H1 (cell line): ENCODE measurements around the gene IRF2BP2. TPM values are rescaled to one million over a fixed set of nuclear protein-coding genes. Genes with fewer than 3 reads are reported as not detected.

Experiments
- CTCF ChIA-PET: fragments of 300-600 bp; sonication (Branson Sonifier 250); formaldehyde crosslinking; loops from one replicate; lab custom pipeline; 2021; ENCODE audit not compliant: partially characterized antibody; lab: Charles Lee
- POLR2A ChIA-PET: fragments of 300-600 bp; sonication (Branson Sonifier 250); formaldehyde crosslinking; loops from one replicate; lab custom pipeline; 2021; ENCODE audit warnings: inconsistent platforms; ENCODE audit not compliant: partially characterized antibody; lab: Charles Lee
- DNase-seq, 2 experiments: peaks; one replicate each; pipeline versions ENCODE4 v3.0.0 to v3.0.0-alpha.2; 2010 to 2022; ENCODE audit warnings: low spot score in 2 of 2, low read depth in 1 of 2, mixed read lengths in 1 of 2
- FAIRE-seq: peaks from 2 replicates; lab custom pipeline; 2011; peaks lifted over from hg19 to GRCh38; lab: Jason Lieb, UNC
- H2AFZ ChIP-seq: 2 replicates; pipeline ENCODE4 v1.8.1; 2012; ENCODE audit warnings: low read length, inconsistent platforms
- H2AK5ac ChIP-seq: 2 replicates; pipeline ENCODE4 v1.6.1; 2013; ENCODE audit warnings: low read depth, low read length
- H2BK120ac ChIP-seq: replicated peaks from 2 replicates; pipeline ENCODE3; 2013; ENCODE audit warnings: low read depth, low read length, inconsistent platforms
- H2BK12ac ChIP-seq: 2 replicates; pipeline ENCODE4 v1.6.1; 2013; ENCODE audit warnings: low read depth, low read length
- H2BK15ac ChIP-seq: 2 replicates; pipeline ENCODE4 v1.6.1; 2013; ENCODE audit warnings: low read length
- H2BK20ac ChIP-seq: 2 replicates; pipeline ENCODE4 v1.6.1; 2013; ENCODE audit warnings: low read length
- H2BK5ac ChIP-seq: 2 replicates; pipeline ENCODE4 v1.6.1; 2013; ENCODE audit warnings: low read depth, low read length
- H3K14ac ChIP-seq: 2 replicates; pipeline ENCODE4 v1.6.1; 2013; ENCODE audit warnings: inconsistent platforms; ENCODE audit not compliant: insufficient read length
- H3K18ac ChIP-seq: 2 replicates; pipeline ENCODE4 v1.6.1; 2013; ENCODE audit warnings: low read length; ENCODE audit errors: extremely low read depth
- H3K23ac ChIP-seq: 2 replicates; pipeline ENCODE4 v1.6.1; 2013; ENCODE audit warnings: inconsistent platforms; ENCODE audit not compliant: insufficient read length
- H3K23me2 ChIP-seq: 2 replicates; pipeline ENCODE4 v1.6.1; 2013; ENCODE audit warnings: low read depth, low read length
- H3K27ac ChIP-seq: 2 replicates; pipeline ENCODE4 v1.6.1; 2011; ENCODE audit warnings: low read depth, low read length, inconsistent platforms
- H3K27me3 ChIP-seq, 4 experiments: replicated peaks in 1 of 4; 1 replicate in 1 of 4; 2 replicates in 3 of 4; pipeline versions ENCODE4 v1.6.1 to v1.8.1; 2011 to 2013; ENCODE audit warnings: low read length in 3 of 4, mild to moderate bottlenecking in 3 of 4, inconsistent platforms in 2 of 4, mixed read lengths in 2 of 4, moderate library complexity in 1 of 4; ENCODE audit not compliant: control insufficient read depth in 3 of 4, insufficient read depth in 3 of 4; ENCODE audit errors: extremely low read depth in 1 of 4
- H3K36me3 ChIP-seq, 4 experiments: 2 replicates each; pipeline versions ENCODE4 v1.6.1 to v1.8.1; 2011 to 2013; ENCODE audit warnings: mild to moderate bottlenecking in 4 of 4, low read length in 3 of 4, moderate library complexity in 2 of 4, control low read depth in 1 of 4, inconsistent platforms in 1 of 4; ENCODE audit not compliant: insufficient read depth in 4 of 4, control insufficient read depth in 2 of 4
- H3K4ac ChIP-seq: replicated peaks from 2 replicates; pipeline ENCODE3; 2013; ENCODE audit warnings: low read length, low read depth, mixed read lengths, inconsistent platforms; ENCODE audit not compliant: insufficient read length
- H3K4me1 ChIP-seq, 4 experiments: replicated peaks in 1 of 4; 1 replicate in 1 of 4; 2 replicates in 3 of 4; pipeline versions ENCODE4 v1.6.1 to v1.8.1; 2011 to 2013; ENCODE audit warnings: low read length in 3 of 4, inconsistent platforms in 2 of 4, mixed read lengths in 1 of 4; ENCODE audit not compliant: insufficient read depth in 4 of 4, control insufficient read depth in 3 of 4
- H3K4me2 ChIP-seq, 2 experiments: 2 replicates each; pipeline versions ENCODE4 v1.6.1 to v1.8.1; 2011 to 2013; ENCODE audit warnings: low read depth in 2 of 2, low read length in 2 of 2, control low read depth in 1 of 2, inconsistent platforms in 1 of 2, mild to moderate bottlenecking in 1 of 2; ENCODE audit not compliant: insufficient read depth in 1 of 2
- H3K4me3 ChIP-seq, 4 experiments: fragments of 200-600, 300-600 bp in 1 of 4; sonication (generic), shearing (Covaris generic), sonication (Bioruptor Twin) in 1 of 4; 2 replicates each; pipeline versions ENCODE4 v1.5.1 to v1.8.1; 2011 to 2016; ENCODE audit warnings: low read length in 4 of 4, low read depth in 3 of 4, control low read depth in 2 of 4, inconsistent platforms in 2 of 4, mild to moderate bottlenecking in 2 of 4, mixed read lengths in 1 of 4, moderate library complexity in 1 of 4; ENCODE audit not compliant: insufficient read depth in 2 of 4; ENCODE audit errors: extremely low read depth in 1 of 4
- H3K56ac ChIP-seq: replicated peaks from 2 replicates; pipeline ENCODE3; 2013; ENCODE audit warnings: low read depth, mild to moderate bottlenecking, mixed read lengths, low read length, inconsistent platforms; ENCODE audit not compliant: insufficient read length
- H3K79me1 ChIP-seq: 2 replicates; pipeline ENCODE4 v1.6.1; 2013; ENCODE audit warnings: low read depth, low read length, control low read depth
- H3K79me2 ChIP-seq, 2 experiments: 2 replicates each; pipeline versions ENCODE4 v1.6.1 to v1.8.1; 2012 to 2013; ENCODE audit warnings: low read length in 2 of 2, mild to moderate bottlenecking in 2 of 2, inconsistent platforms in 1 of 2; ENCODE audit not compliant: insufficient read depth in 2 of 2, control insufficient read depth in 1 of 2
- H3K9ac ChIP-seq, 4 experiments: replicated peaks in 1 of 4; 1 replicate in 1 of 4; 2 replicates in 3 of 4; pipeline versions ENCODE4 v1.6.1 to v1.8.1; 2011 to 2013; ENCODE audit warnings: low read depth in 3 of 4, low read length in 3 of 4, control low read depth in 2 of 4, mild to moderate bottlenecking in 2 of 4, moderate library complexity in 2 of 4, inconsistent platforms in 1 of 4; ENCODE audit errors: extremely low read depth in 1 of 4
- H3K9me3 ChIP-seq, 2 experiments: 2 replicates each; pipeline versions ENCODE4 v1.6.1 to v1.8.1; 2012 to 2013; ENCODE audit warnings: mild to moderate bottlenecking in 2 of 2, moderate library complexity in 2 of 2, control low read depth in 1 of 2, inconsistent platforms in 1 of 2, low read depth in 1 of 2, low read length in 1 of 2, mixed read lengths in 1 of 2; ENCODE audit not compliant: insufficient read depth in 2 of 2
- H4K20me1 ChIP-seq, 2 experiments: replicated peaks in 1 of 2; 2 replicates each; pipeline versions ENCODE3 to v1.8.1; 2011 to 2013; ENCODE audit warnings: inconsistent platforms in 2 of 2, low read length in 2 of 2, mild to moderate bottlenecking in 1 of 2; ENCODE audit not compliant: insufficient read depth in 2 of 2, control insufficient read depth in 1 of 2
- H4K5ac ChIP-seq: 2 replicates; pipeline ENCODE4 v1.6.1; 2013; ENCODE audit warnings: low read length, low read depth, mixed read lengths, inconsistent platforms; ENCODE audit not compliant: insufficient read length
- H4K8ac ChIP-seq: 2 replicates; pipeline ENCODE4 v1.8.0; 2013; ENCODE audit warnings: mild to moderate bottlenecking, moderate library complexity, low read length, inconsistent platforms; ENCODE audit not compliant: insufficient read depth; ENCODE audit errors: extremely low read depth
- H4K91ac ChIP-seq: replicated peaks from 2 replicates; pipeline ENCODE3; 2013; ENCODE audit warnings: low read length, mixed read lengths, inconsistent platforms; ENCODE audit not compliant: insufficient read length
- CHD1 ChIP-seq: IDR thresholded peaks from 2 replicates; pipeline ENCODE4 v1.6.1; 2012; ENCODE audit warnings: low read depth, low read length, improper control_type of control experiment
- EGR1 ChIP-seq: IDR thresholded peaks from 2 replicates; pipeline ENCODE4 v1.6.1; 2011; ENCODE audit warnings: low read depth, low read length, borderline replicate concordance
- MAFK ChIP-seq: IDR thresholded peaks from 2 replicates; pipeline ENCODE4 v1.6.1; 2012; ENCODE audit warnings: low read depth, mild to moderate bottlenecking, improper control_type of control experiment, low read length
- RAD21 ChIP-seq, 2 experiments: IDR thresholded peaks in 1 of 2; conservative IDR thresholded peaks in 1 of 2; 2 replicates each; pipeline ENCODE4 v1.6.1; 2011; ENCODE audit warnings: low read depth in 2 of 2, low read length in 2 of 2, improper control_type of control experiment in 1 of 2, inconsistent platforms in 1 of 2, mild to moderate bottlenecking in 1 of 2, moderate library complexity in 1 of 2
- RNF2 ChIP-seq: fragments of 200-900, 300-1000 bp; sonication (generic); IDR thresholded peaks from 2 replicates; pipeline ENCODE4 v1.7.1; 2016; ENCODE audit warnings: borderline replicate concordance, low read depth, mild to moderate bottlenecking, antibody characterized with exemption, low read length; ENCODE audit not compliant: poor library complexity, severe bottlenecking; ENCODE audit errors: missing control alignments
- SP2 ChIP-seq: IDR thresholded peaks from 2 replicates; pipeline ENCODE4 v1.6.1; 2012; ENCODE audit warnings: mild to moderate bottlenecking, low read length, inconsistent platforms
- TAF1 ChIP-seq: IDR thresholded peaks from 2 replicates; pipeline ENCODE4 v1.6.1; 2011; ENCODE audit warnings: mild to moderate bottlenecking, low read depth, low read length
- WGBS, 2 experiments: shearing (Covaris generic) in 1 of 2; methylation state at CpG; one replicate each; pipeline versions ENCODE4 v1.1.6 to v1.1.7; 2013 to 2015; ENCODE audit warnings: low lambda C conversion rate in 2 of 2, mixed read lengths in 2 of 2, inconsistent platforms in 1 of 2, low coverage in 1 of 2, missing lambda C conversion rate in 1 of 2; ENCODE audit not compliant: insufficient replicate concordance in 2 of 2, insufficient coverage in 1 of 2, insufficient read length in 1 of 2; ENCODE audit errors: extremely low coverage in 1 of 2, missing lambda C conversion rate in 1 of 2; 5-methylcytosine and 5-hydroxymethylcytosine counted together
- polyA plus RNA-seq, 7 experiments: library from polyadenylated mRNA; depleted of rRNA in 3 of 7; stranded (reverse) in 5 of 7; unstranded in 2 of 7; fragments of >200 nt in 5 of 7; fragments of 200-250 nt in 2 of 7; gene quantifications; 1 replicate in 5 of 7; 2 replicates in 1 of 7; 4 replicates in 1 of 7; pipeline versions ENCODE4 v1.2.1 to v1.2.3, GENCODE V29; 2011 to 2013; ENCODE audit warnings: missing spikeins in 2 of 7, mixed read lengths in 2 of 7
- total RNA-seq: library from RNA; stranded (reverse); fragmentation: NEBNext Ultra II Directional; extraction: Animal tissue kit (Norgen Biotek cat#: 25700); gene quantifications from 2 replicates; pipeline ENCODE4 v1.2.1, GENCODE V29; 2021
- TF ChIP-seq, protein P1 (sequence below): IDR thresholded peaks from 2 replicates; pipeline ENCODE4 v1.6.1; 2012; ENCODE audit warnings: inconsistent platforms

IRF2BP2 gene
- total and polyA plus RNA-seq, 2 of the 8 experiments (the other 6 are each of a cell fraction or from before 2014, with no cell fraction given), result 24.9 to 67.5 TPM

DNA sequence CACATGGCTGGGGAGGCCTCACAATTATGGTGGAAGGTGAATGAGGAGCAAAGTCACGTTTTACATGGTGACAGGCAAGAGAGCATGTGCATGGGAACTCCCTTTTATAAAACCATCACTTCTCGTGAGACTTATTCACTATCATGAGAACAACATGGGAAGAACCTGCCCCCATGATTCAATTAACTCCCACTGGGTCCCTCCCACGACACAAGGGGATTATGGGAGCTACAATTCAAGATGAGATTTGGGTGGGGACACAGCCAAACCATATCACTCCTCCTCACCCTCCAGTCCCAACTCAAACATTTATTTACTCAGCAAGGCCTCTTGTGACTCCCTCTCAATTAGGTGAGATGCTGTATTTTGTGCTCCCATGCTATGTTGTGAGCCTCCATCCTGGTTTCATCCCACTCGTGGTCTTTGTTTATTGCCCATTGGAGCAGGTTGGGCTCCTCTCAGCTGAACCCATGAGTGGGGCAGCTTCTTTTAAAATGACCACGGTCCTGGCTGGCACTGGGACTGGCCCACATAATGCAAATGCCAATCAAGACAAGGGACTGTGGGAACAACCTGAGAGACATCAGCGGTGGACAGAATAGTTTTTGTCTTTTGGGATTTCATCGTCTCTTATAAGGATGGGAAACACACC lies 28.8 kb downstream of the IRF2BP2 start:
- Histone ChIP-seq H3K4me3 (no peak overlapping the region), H3K9ac (no peak overlapping the region), H3K79me2 (no peaks in the 10 kb centered on the region), H2AK5ac (no peak overlapping the region), H3K56ac (no peak overlapping the region), H3K27me3 (no peaks in the 10 kb centered on the region), H3K9me3 (no peaks in the 10 kb centered on the region), H2AFZ (no peak overlapping the region), H3K18ac (no peak overlapping the region), H3K27ac (no peak overlapping the region), H2BK5ac (no peak overlapping the region), H4K8ac (no peak overlapping the region), H2BK15ac (no peak overlapping the region), H3K4me1 (no peaks in the 10 kb centered on the region), H3K36me3 (no peaks in the 10 kb centered on the region), H3K23me2 (0 out of 2 replicates have a peak, but pooled peaks cover 1% of the 10 kb centered on the region), H2BK12ac (no peak overlapping the region), H3K79me1 (no peaks in the 10 kb centered on the region), H2BK120ac (no peak overlapping the region), H2BK20ac (no peak overlapping the region), H4K5ac (no peak overlapping the region), H3K14ac (no peak overlapping the region), H3K4me2 (no peak overlapping the region), H4K91ac (no peak overlapping the region), H4K20me1 (no peaks in the 10 kb centered on the region), H3K4ac (no peak overlapping the region), H3K23ac (no peak overlapping the region)
- FAIRE-seq, result no peak
- 89% methylated on average over 7 of the region's 7 CpGs; no CpG with 5 or more reads in 1 of the 2 experiments for WGBS, 2 experiments
- ChIA-PET POLR2A (no interaction called here), CTCF (interaction anchor here (1.0 kb wide), 1 partner anchor 390 kb away, joined by 3 read pairs; no protein-coding TSS in a partner anchor)
- no peak for DNase-seq
- no peak for TF ChIP-seq MAFK
- TF ChIP-seq RAD21 (IDR thresholded peaks at IDR 0.05 in 1 of 2, conservative IDR thresholded peaks at IDR 0.05 in 1 of 2; ENCODE audit: low read depth in 2 of 2, low read length in 2 of 2), result no peak
- no peak for TF ChIP-seq EGR1
- no peak for TF ChIP-seq TAF1
- TF ChIP-seq, protein P1, sequence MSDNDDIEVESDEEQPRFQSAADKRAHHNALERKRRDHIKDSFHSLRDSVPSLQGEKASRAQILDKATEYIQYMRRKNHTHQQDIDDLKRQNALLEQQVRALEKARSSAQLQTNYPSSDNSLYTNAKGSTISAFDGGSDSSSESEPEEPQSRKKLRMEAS, result no peak
- TF ChIP-seq CHD1, result no peak
- TF ChIP-seq SP2, result no peak
- TF ChIP-seq RNF2, result no peak
